Muscle of leg (tissue), 11 donors: ENCODE data around the gene TMEM86B. TPM values are rescaled to one million over a fixed set of nuclear protein-coding genes. Genes with fewer than 3 reads are reported as not detected.

Experiments
- DNase-seq: peaks from one replicate; pipeline ENCODE4 v3.0.0; 2013
- H3K27ac ChIP-seq: one replicate; pipeline ENCODE4 v1.5.1; 2013; ENCODE audit warnings: mild to moderate bottlenecking, low read length, control low read depth
- H3K27me3 ChIP-seq: one replicate; pipeline ENCODE4 v1.6.1; 2013; ENCODE audit warnings: low read length; ENCODE audit not compliant: control insufficient read depth, insufficient read depth
- H3K36me3 ChIP-seq: one replicate; pipeline ENCODE4 v1.6.1; 2013; ENCODE audit warnings: low read length; ENCODE audit not compliant: control insufficient read depth, insufficient read depth
- H3K4me1 ChIP-seq: one replicate; pipeline ENCODE4 v1.6.1; 2013; ENCODE audit warnings: low read length; ENCODE audit not compliant: control insufficient read depth, insufficient read depth
- H3K4me3 ChIP-seq: one replicate; pipeline ENCODE4 v1.5.1; 2013; ENCODE audit warnings: low read length, control low read depth
- H3K9me3 ChIP-seq: replicated peaks from 2 replicates; pipeline ENCODE4 v1.6.1; 2013; ENCODE audit warnings: low read depth, low read length; ENCODE audit not compliant: control insufficient read depth
- WGBS: methylation state at CpG from one replicate; pipeline ENCODE4 v1.1.5; 2013; ENCODE audit warnings: missing lambda C conversion rate; ENCODE audit not compliant: insufficient coverage; 5-methylcytosine and 5-hydroxymethylcytosine counted together
- polyA plus RNA-seq, 8 donors: library from polyadenylated mRNA; unstranded; fragments of 120-200 nt; gene quantifications; one replicate each; pipeline versions ENCODE4 v1.2.1 to v1.2.3, GENCODE V29; 2013; ENCODE audit warnings: inconsistent platforms in 1 of 8, low replicate concordance in 1 of 8; ENCODE audit not compliant: insufficient read length in 8 of 8, insufficient read depth in 1 of 8
- total RNA-seq: library from RNA; stranded (reverse); fragments of 120-200 nt; gene quantifications from one replicate; pipeline ENCODE4 v1.2.4, GENCODE V29; 2013

Gene TMEM86B
- total and polyA plus RNA-seq, 9 donors: 1.1 to 4.8 (median 2.7) TPM

DNA sequence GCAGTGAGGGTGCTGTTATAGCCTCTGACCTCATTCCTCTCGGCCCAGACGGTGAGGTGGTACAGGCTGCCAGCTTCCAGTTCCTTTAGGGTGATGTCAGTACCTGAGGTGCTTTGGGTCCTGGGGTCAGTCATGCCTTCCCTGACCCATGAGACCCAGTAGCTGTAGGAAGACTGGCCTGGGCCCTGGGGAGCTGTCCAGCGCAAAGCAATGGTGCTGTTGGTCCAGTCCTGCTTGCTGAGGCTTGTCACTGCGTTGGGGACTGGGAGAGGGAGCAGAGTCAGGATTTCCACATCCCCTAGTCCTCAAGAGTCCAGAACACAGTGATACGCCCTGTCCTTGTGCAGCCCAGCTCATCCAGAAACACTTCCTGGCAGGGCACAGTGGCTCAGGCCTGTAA lies 29.9 kb downstream of the TMEM86B start:
- Histone ChIP-seq H3K4me1 (no peaks in the 10 kb centered on the region), H3K36me3 (no peaks in the 10 kb centered on the region), H3K27ac (no peak overlapping the region), H3K4me3 (no peak overlapping the region), H3K27me3 (peaks cover 3% of the 10 kb centered on the region), H3K9me3 (no peaks in the 10 kb centered on the region)
- DNase-seq: no peak
- WGBS: 60% methylated on average over 4 of the region's 5 CpGs

- no CpG with 5 or more reads among the region's 4 CpGs for WGBS
- Histone ChIP-seq H3K36me3 (no peaks in the 10 kb centered on the region), H3K27me3 (peaks cover 6% of the 10 kb centered on the region), H3K9me3 (no peaks in the 10 kb centered on the region), H3K4me3 (no peak overlapping the region), H3K4me1 (no peaks in the 10 kb centered on the region), H3K27ac (no peak overlapping the region)
- DNase-seq: no peak
Measured at GRCh38 chr19:55197528-55197927, 31.0 kb downstream of the TMEM86B start.

GRCh38 chr19:55196803-55197202 lies 31.8 kb downstream of the TMEM86B start:
- Histone ChIP-seq H3K4me3 (no peak overlapping the region), H3K27me3 (peaks cover 6% of the 10 kb centered on the region), H3K36me3 (no peaks in the 10 kb centered on the region), H3K9me3 (no peaks in the 10 kb centered on the region), H3K27ac (no peak overlapping the region), H3K4me1 (no peaks in the 10 kb centered on the region)
- DNase-seq: no peak
- WGBS: 80% methylated on average over 10 of the region's 10 CpGs

DNA sequence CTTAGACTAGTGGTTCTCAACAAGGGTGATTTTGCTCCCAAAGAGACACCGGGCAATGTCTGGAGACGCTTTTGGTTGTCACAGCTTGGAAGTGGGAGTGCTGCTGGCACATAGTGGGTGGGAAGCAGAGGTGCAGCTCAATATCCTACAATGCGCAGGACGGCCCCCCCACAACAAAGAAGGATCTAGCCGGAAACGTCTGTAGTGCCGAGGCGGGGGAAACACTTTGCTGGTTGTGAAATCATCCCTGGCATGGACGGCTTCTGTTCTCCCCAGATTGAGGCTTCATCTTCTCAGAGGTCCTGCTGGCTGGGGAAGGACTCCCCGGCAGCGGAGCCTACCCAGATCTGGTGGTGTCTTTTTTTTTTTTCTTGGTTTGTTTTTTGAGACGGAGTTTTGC lies 35.1 kb downstream of the TMEM86B start:
- Histone ChIP-seq H3K4me3 (no peak overlapping the region), H3K9me3 (no peaks in the 10 kb centered on the region), H3K4me1 (no peaks in the 10 kb centered on the region), H3K27me3 (peaks cover 4% of the 10 kb centered on the region), H3K27ac (no peak overlapping the region), H3K36me3 (no peaks in the 10 kb centered on the region)
- 81% methylated on average over 5 of the region's 12 CpGs for WGBS
- no peak for DNase-seq

- no peaks in the 10 kb centered on the region for H3K9me3 ChIP-seq
- peaks cover 6% of the 10 kb centered on the region for H3K27me3 ChIP-seq
- peak; percentile 45 for DNase-seq
- 45% methylated on average over 13 of the region's 15 CpGs for WGBS
- H3K27ac ChIP-seq: no peak overlapping the region
- H3K36me3 ChIP-seq: no peaks in the 10 kb centered on the region
- no peak overlapping the region for H3K4me3 ChIP-seq
- no peaks in the 10 kb centered on the region for H3K4me1 ChIP-seq
Measured at GRCh38 chr19:55189403-55189835, 39.1 kb downstream of the TMEM86B start.

GRCh38 chr19:55188625-55189024 lies 39.9 kb downstream of the TMEM86B start:
- no peak for DNase-seq
- peaks cover 9% of the 10 kb centered on the region for H3K27me3 ChIP-seq
- no peaks in the 10 kb centered on the region for H3K4me1 ChIP-seq
- 43% methylated on average over 6 of the region's 8 CpGs for WGBS
- H3K9me3 ChIP-seq: no peaks in the 10 kb centered on the region
- no peaks in the 10 kb centered on the region for H3K36me3 ChIP-seq
- H3K27ac ChIP-seq: no peak overlapping the region
- no peak overlapping the region for H3K4me3 ChIP-seq

DNA sequence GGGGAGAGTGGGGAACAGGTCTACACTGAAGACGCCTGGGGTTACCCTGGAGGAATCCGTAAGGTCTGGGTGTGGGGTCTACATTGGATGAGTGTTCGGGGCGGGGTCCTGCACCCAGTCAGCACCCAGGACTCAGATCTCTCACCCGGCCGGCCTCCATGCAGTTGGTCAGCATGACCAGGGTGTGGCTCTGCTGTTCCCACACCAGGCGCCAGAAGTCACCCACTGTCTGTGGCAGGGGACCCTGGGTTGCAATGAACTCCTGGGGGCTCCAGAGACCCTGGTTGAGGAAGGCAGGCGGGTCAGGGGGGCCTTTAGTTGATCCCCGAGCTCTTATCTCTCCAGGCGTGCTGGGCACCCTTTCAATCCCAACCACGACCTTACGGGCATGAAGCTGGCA lies 42.5 kb downstream of the TMEM86B start:
- no peak for DNase-seq
- Histone ChIP-seq H3K4me3 (no peak overlapping the region), H3K4me1 (no peaks in the 10 kb centered on the region), H3K27ac (no peak overlapping the region), H3K9me3 (no peaks in the 10 kb centered on the region), H3K36me3 (no peaks in the 10 kb centered on the region), H3K27me3 (peaks cover 19% of the 10 kb centered on the region)
- WGBS: 84% methylated on average over 10 of the region's 12 CpGs

DNA sequence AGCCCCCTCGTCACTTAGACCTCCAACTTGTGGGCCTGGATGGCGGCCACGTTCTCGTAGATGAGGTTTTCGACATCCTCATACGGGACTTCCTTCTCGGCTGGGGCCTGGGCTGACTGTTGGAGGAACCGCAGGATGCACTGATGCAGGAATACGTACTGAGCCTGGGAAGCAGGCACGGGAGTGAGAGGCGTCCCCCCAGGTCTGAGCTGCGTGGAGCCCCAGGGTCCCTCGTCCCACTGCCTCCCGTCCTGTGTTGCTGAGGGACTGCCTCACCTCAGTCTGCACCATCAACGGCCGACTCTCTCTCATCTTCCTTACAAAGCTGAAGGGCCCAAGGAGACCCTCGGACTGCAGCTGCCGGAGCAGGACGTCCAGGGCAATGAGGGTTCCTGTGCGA lies 46.8 kb downstream of the TMEM86B start:
- H3K4me1 ChIP-seq: peaks cover 13% of the 10 kb centered on the region
- H3K36me3 ChIP-seq: no peaks in the 10 kb centered on the region
- H3K9me3 ChIP-seq: no peaks in the 10 kb centered on the region
- H3K4me3 ChIP-seq: no peak overlapping the region
- H3K27me3 ChIP-seq: peaks cover 59% of the 10 kb centered on the region
- 62% methylated on average over 14 of the region's 20 CpGs for WGBS
- H3K27ac ChIP-seq: no peak overlapping the region
- no peak for DNase-seq

- H3K27ac ChIP-seq: no peak within 1 kb of the TSS
- peaks cover 13% of the 10 kb centered on the region for H3K4me1 ChIP-seq
- H3K9me3 ChIP-seq: no peaks in the 10 kb centered on the region
- H3K36me3 ChIP-seq: no peaks in the 10 kb centered on the region
- DNase-seq: peak; percentile 39
- under 1% methylated on average over 55 of the region's 68 CpGs for WGBS
- peaks cover 76% of the 10 kb centered on the region for H3K27me3 ChIP-seq
- H3K4me3 ChIP-seq: peak within 1 kb of the TSS; percentile 17
Measured at GRCh38 chr19:55179606-55180484, 48.7 kb downstream of the TMEM86B start, which contains the start of gene SYT5. Gene SYT5 (minus strand): TSS chr19:55180289. CDS start chr19:55179041, 1,248 bp downstream.

DNA sequence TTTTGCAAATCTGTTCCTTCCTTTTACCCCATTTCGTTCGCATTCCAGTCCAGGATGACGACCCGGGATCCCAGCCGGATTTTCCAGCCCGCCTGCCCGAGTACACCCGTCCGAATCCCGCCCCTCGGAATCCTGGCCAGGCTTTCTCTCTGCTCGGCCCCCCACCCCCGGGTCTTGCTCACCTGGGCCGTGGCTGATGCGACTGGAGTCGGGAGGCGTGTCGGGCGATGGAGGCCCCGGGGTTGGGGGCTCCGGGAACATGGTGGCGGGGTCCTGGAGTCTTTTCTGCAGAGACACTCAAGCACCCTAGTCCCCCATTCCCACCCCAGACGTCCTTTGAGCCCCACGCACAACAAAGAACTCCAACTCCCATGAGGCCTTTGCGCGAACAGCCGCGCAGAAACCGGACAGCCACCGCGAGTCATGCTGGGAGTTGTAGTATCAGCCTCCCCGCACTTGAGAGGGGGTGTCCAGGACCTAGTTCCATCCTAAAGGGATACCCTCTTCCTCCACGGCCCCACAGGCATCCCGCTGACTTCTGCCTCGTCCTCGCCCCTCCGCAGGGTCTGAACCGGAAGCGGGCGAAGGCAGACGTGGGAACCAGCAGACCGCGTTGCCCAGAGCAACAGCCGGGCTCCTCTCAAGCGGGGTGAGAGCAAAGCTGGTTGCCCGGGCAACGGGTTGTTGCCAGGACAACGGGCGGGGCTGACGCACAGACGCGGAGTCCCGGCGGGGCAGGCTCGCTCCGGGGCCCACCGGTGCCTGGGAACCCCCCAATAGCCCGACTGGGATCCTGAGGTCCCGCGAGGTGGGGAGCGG lies 49.6 kb downstream of the TMEM86B start:
- WGBS: 1% methylated on average over 44 of the region's 61 CpGs
- Histone ChIP-seq H3K4me3 (peak overlapping the region; percentile 17), H3K4me1 (peaks cover 14% of the 10 kb centered on the region), H3K27me3 (peaks cover 82% of the 10 kb centered on the region), H3K36me3 (no peaks in the 10 kb centered on the region), H3K9me3 (no peaks in the 10 kb centered on the region), H3K27ac (no peak overlapping the region)
- peak; percentile 65 for DNase-seq
